GM23338 (cell line): ENCODE measurements around the gene CXXC5. TPM values are rescaled to one million over a fixed set of nuclear protein-coding genes. Genes with fewer than 3 reads are reported as not detected.

Source experiments
- ATAC-seq: fragments of 200-7000 bp; cut with Tn5 transposase; 3 replicates; pipeline ENCODE4 v1.9.1; 2020
- DNase-seq: peaks from one replicate; pipeline ENCODE4 v3.0.0-alpha.2; 2015; ENCODE audit warnings: low spot score
- H2AFZ ChIP-seq: fragments of 200-600 bp; sonication (generic); 2 replicates; pipeline ENCODE4 v1.8.0; 2016; ENCODE audit warnings: antibody characterized with exemption, mild to moderate bottlenecking, moderate library complexity
- H3F3A ChIP-seq: fragments of 200-600 bp; sonication (generic); replicated peaks from 2 replicates; pipeline ENCODE4 v1.8.0; 2017; ENCODE audit warnings: antibody characterized with exemption, mixed run types, low read depth
- H3K27ac ChIP-seq: fragments of 200-600 bp; sonication (generic); 2 replicates; pipeline ENCODE4 v1.6.1; 2016; ENCODE audit warnings: low read depth
- H3K27me3 ChIP-seq: fragments of 200-600 bp; sonication (generic); 2 replicates; pipeline ENCODE4 v1.8.0; 2016; ENCODE audit warnings: mild to moderate bottlenecking, mixed run types, moderate library complexity; ENCODE audit not compliant: insufficient read depth
- H3K36me3 ChIP-seq: fragments of 200-600 bp; sonication (generic); 2 replicates; pipeline ENCODE4 v1.8.0; 2016; ENCODE audit warnings: mild to moderate bottlenecking; ENCODE audit not compliant: insufficient read depth
- H3K4me1 ChIP-seq: fragments of 200-600 bp; sonication (generic); 2 replicates; pipeline ENCODE4 v1.8.0; 2016; ENCODE audit warnings: mild to moderate bottlenecking, moderate library complexity; ENCODE audit not compliant: insufficient read depth
- H3K4me2 ChIP-seq: fragments of 200-600 bp; sonication (generic); 2 replicates; pipeline ENCODE4 v1.7.1; 2017; ENCODE audit warnings: mixed run types
- H3K4me3 ChIP-seq: fragments of 200-600 bp; sonication (generic); 2 replicates; pipeline ENCODE4 v1.6.1; 2016; ENCODE audit warnings: mixed run types
- H3K79me2 ChIP-seq: fragments of 200-600 bp; sonication (generic); replicated peaks from 2 replicates; pipeline ENCODE4 v1.8.0; 2017; ENCODE audit warnings: mild to moderate bottlenecking; ENCODE audit not compliant: insufficient read depth
- H3K9me2 ChIP-seq: fragments of 200-600 bp; sonication (generic); 2 replicates; pipeline ENCODE4 v1.8.0; 2017; ENCODE audit not compliant: insufficient read depth
- H4K20me1 ChIP-seq: fragments of 200-600 bp; sonication (generic); replicated peaks from 2 replicates; pipeline ENCODE4 v1.8.0; 2017; ENCODE audit warnings: mild to moderate bottlenecking; ENCODE audit not compliant: insufficient read depth
- H3K27ac Mint-ChIP-seq: 2 replicates; pipeline ENCODE4 v1.8.0; 2020; ENCODE audit warnings: inconsistent platforms, mild to moderate bottlenecking, moderate library complexity, mixed read lengths
- H3K27me3 Mint-ChIP-seq: 3 replicates; pipeline ENCODE4 v1.8.0; 2022; ENCODE audit warnings: low read depth, mild to moderate bottlenecking, moderate library complexity, mixed read lengths, inconsistent platforms; ENCODE audit not compliant: insufficient read depth, poor library complexity
- H3K36me3 Mint-ChIP-seq: 3 replicates; pipeline ENCODE4 v1.8.0; 2021; ENCODE audit warnings: low read depth, mild to moderate bottlenecking, inconsistent platforms, moderate library complexity, mixed read lengths
- H3K4me1 Mint-ChIP-seq: 3 replicates; pipeline ENCODE4 v1.8.0; 2020; ENCODE audit warnings: mild to moderate bottlenecking, inconsistent platforms, mixed read lengths
- H3K4me3 Mint-ChIP-seq: 3 replicates; pipeline ENCODE4 v1.8.0; 2021; ENCODE audit warnings: moderate library complexity, mild to moderate bottlenecking, inconsistent platforms, mixed read lengths
- H3K9me3 Mint-ChIP-seq: 3 replicates; pipeline ENCODE4 v1.8.0; 2020; ENCODE audit warnings: moderate library complexity, mild to moderate bottlenecking, inconsistent platforms, mixed read lengths
- ETS1 ChIP-seq: IDR thresholded peaks from 2 replicates; pipeline ENCODE4 v1.6.1; 2016; ENCODE audit warnings: antibody characterized with exemption
- JUNB ChIP-seq: IDR thresholded peaks from one replicate; pipeline ENCODE4 v1.6.1; 2016; ENCODE audit warnings: antibody characterized with exemption; ENCODE audit not compliant: unreplicated experiment
- NANOG ChIP-seq: IDR thresholded peaks from 2 replicates; pipeline ENCODE4 v1.6.1; 2016; ENCODE audit warnings: antibody characterized with exemption, borderline replicate concordance
- POLR2AphosphoS5 ChIP-seq: IDR thresholded peaks from 2 replicates; pipeline ENCODE4 v1.6.1; 2016; ENCODE audit warnings: antibody characterized with exemption, low read depth
- STAT1 ChIP-seq: IDR thresholded peaks from one replicate; pipeline ENCODE4 v1.6.1; 2016; ENCODE audit warnings: antibody characterized with exemption; ENCODE audit not compliant: unreplicated experiment
- ZNF114 ChIP-seq: fragments of 250-450 bp; sonication (Bioruptor Pico); IDR thresholded peaks from 2 replicates; pipeline ENCODE4 v1.5.0; 2020; ENCODE audit warnings: mild to moderate bottlenecking, moderate library complexity
- ZNF462 ChIP-seq: fragments of 250-450 bp; sonication (Bioruptor Pico); IDR thresholded peaks from 2 replicates; pipeline ENCODE4 v1.5.0; 2020; ENCODE audit warnings: mild to moderate bottlenecking, moderate library complexity
- polyA plus RNA-seq: library from polyadenylated mRNA; unstranded; fragments of >200 nt; fragmentation: Nextera tagmentation; extraction: Ambion mirVana; gene quantifications from 2 replicates; pipeline ENCODE4 v1.2.1, GENCODE V29; 2016
- total RNA-seq: library from RNA; depleted of rRNA; stranded (reverse); fragments of >200 nt; shearing (Covaris generic); gene quantifications from 2 replicates; pipeline ENCODE4 v1.2.3, GENCODE V29; 2014

The CXXC5 gene
- total and polyA plus RNA-seq, 2 experiments from 2014 or later = 63.3 to 111 TPM

- TF ChIP-seq ZNF462 (CRISPR knock-in tag) = no peak
Measured at GRCh38 chr5:139664086-139664693, 16.0 kb downstream of the CXXC5 start (continued).

GRCh38 chr5:139664727-139665351 lies 16.7 kb downstream of the CXXC5 start:
- Histone ChIP-seq H3K4me2 (no peak overlapping the region), H3K79me2 (peaks cover 96% of the 10 kb centered on the region), H3K9me2 (no peaks in the 10 kb centered on the region), H3K27ac (no peak overlapping the region), H4K20me1 (peaks cover 77% of the 10 kb centered on the region), H3K36me3 (no peaks in the 10 kb centered on the region), H3F3A (peaks cover 12% of the 10 kb centered on the region), H2AFZ (no peak overlapping the region), H3K4me3 (no peak overlapping the region), H3K27me3 (no peaks in the 10 kb centered on the region), H3K4me1 (peaks cover 33% of the 10 kb centered on the region)
- no peak for ATAC-seq
- TF ChIP-seq ETS1 = no peak
- no peak for TF ChIP-seq POLR2AphosphoS5
- no peak for TF ChIP-seq ZNF114 (CRISPR knock-in tag)
- no peak for TF ChIP-seq ZNF462 (CRISPR knock-in tag)
- no peak for TF ChIP-seq STAT1
- no peak for TF ChIP-seq JUNB
- TF ChIP-seq NANOG = no peak
- Mint-ChIP-seq H3K27me3 (peaks cover 30% of the 10 kb centered on the region), H3K4me1 (peaks cover 79% of the 10 kb centered on the region), H3K4me3 (no peak overlapping the region), H3K9me3 (no peaks in the 10 kb centered on the region; the same call in 2 of the 3 replicates), H3K36me3 (no peaks in the 10 kb centered on the region), H3K27ac (no peak overlapping the region)
- DNase-seq = no peak
